SU-DHL-6 (cell line): ENCODE measurements around the gene MMP19.

Source experiments
- H2AFZ ChIP-seq: fragments of 200-600 bp; sonication (generic); 2 replicates; pipeline ENCODE4 v1.6.1; 2014; ENCODE audit warnings: low read depth, mild to moderate bottlenecking, moderate library complexity, mixed read lengths, antibody characterized with exemption, low read length; ENCODE audit not compliant: severe bottlenecking
- H3F3A ChIP-seq: fragments of 200-600 bp; shearing (Covaris generic); 2 replicates; pipeline ENCODE4 v1.6.0; 2016; ENCODE audit warnings: antibody characterized with exemption, mild to moderate bottlenecking; ENCODE audit not compliant: insufficient read depth
- H3K27ac ChIP-seq: fragments of 200-600 bp; sonication (generic); 2 replicates; pipeline ENCODE4 v1.5.1; 2016; ENCODE audit warnings: low read depth, mild to moderate bottlenecking, low read length, moderate library complexity, mixed read lengths
- H3K27me3 ChIP-seq: fragments of 200-600 bp; sonication (generic), shearing (Covaris generic); 2 replicates; pipeline ENCODE4 v1.6.0; 2014; ENCODE audit warnings: mild to moderate bottlenecking, low read length
- H3K36me3 ChIP-seq: fragments of 200-600 bp; sonication (generic); 2 replicates; pipeline ENCODE4 v1.6.1; 2014; ENCODE audit warnings: mild to moderate bottlenecking, low read length, mixed read lengths
- H3K4me2 ChIP-seq: fragments of 300-600, 200-600 bp; shearing (Covaris generic), sonication (generic); 2 replicates; pipeline ENCODE4 v1.6.0; 2014; ENCODE audit warnings: low read length, low read depth, mild to moderate bottlenecking; ENCODE audit not compliant: poor library complexity, severe bottlenecking
- H3K4me3 ChIP-seq: fragments of 200-600 bp; sonication (generic); 2 replicates; pipeline ENCODE4 v1.5.1; 2014; ENCODE audit warnings: antibody characterized with exemption, low read length, mild to moderate bottlenecking, mixed read lengths; ENCODE audit not compliant: insufficient read depth, poor library complexity, severe bottlenecking
- H3K79me2 ChIP-seq: fragments of 200-600 bp; sonication (generic); 2 replicates; pipeline ENCODE4 v1.6.1; 2014; ENCODE audit warnings: mild to moderate bottlenecking, low read length, moderate library complexity; ENCODE audit not compliant: insufficient read depth
- H3K9ac ChIP-seq: fragments of 200-600 bp; sonication (generic); 2 replicates; pipeline ENCODE4 v1.7.0; 2014; ENCODE audit warnings: mild to moderate bottlenecking, low read length
- H3K9me2 ChIP-seq: fragments of 200-600 bp; sonication (generic); replicated peaks from 2 replicates; pipeline ENCODE4 v1.6.1; 2014; ENCODE audit warnings: low read length; ENCODE audit not compliant: insufficient read depth
- H3K9me3 ChIP-seq: fragments of 200-600 bp; sonication (generic); 2 replicates; pipeline ENCODE4 v1.6.1; 2014; ENCODE audit warnings: low read length, mixed read lengths; ENCODE audit not compliant: insufficient read depth
- H4K20me1 ChIP-seq: fragments of 200-600 bp; sonication (generic); 2 replicates; pipeline ENCODE4 v1.6.1; 2014; ENCODE audit warnings: low read depth, mild to moderate bottlenecking, antibody characterized with exemption, low read length, moderate library complexity, mixed read lengths
- CTCF ChIP-seq: fragments of 200-600 bp; sonication (generic); IDR thresholded peaks from one replicate; pipeline ENCODE4 v1.5.1; 2017; ENCODE audit warnings: antibody characterized with exemption, mild to moderate bottlenecking, low read length, moderate library complexity; ENCODE audit not compliant: insufficient read depth, poor library complexity, severe bottlenecking
- EZH2phosphoT487 ChIP-seq: fragments of 200-600 bp; sonication (generic), shearing (Covaris generic); conservative IDR thresholded peaks from 2 replicates; pipeline ENCODE4 v1.6.1; 2018; ENCODE audit warnings: mild to moderate bottlenecking, antibody characterized with exemption, low read length, moderate library complexity, mixed read lengths

MMP19 gene

GRCh38 chr12:55850401-55850800 is 7.7 kb upstream of the MMP19 start:
- H3K79me2 ChIP-seq = no peaks in the 10 kb centered on the region
- no peak for TF ChIP-seq CTCF
- no peak for TF ChIP-seq EZH2phosphoT487
- H3K4me3 ChIP-seq = no peak overlapping the region
- no peaks in the 10 kb centered on the region for H3F3A ChIP-seq
- H3K36me3 ChIP-seq = no peaks in the 10 kb centered on the region
- H3K4me2 ChIP-seq = no peak overlapping the region
- H2AFZ ChIP-seq = no peak overlapping the region
- H3K27me3 ChIP-seq = peaks cover 4% of the 10 kb centered on the region; the same call in 1 of the 2 replicates
- no peaks in the 10 kb centered on the region for H3K9me2 ChIP-seq
- no peaks in the 10 kb centered on the region for H3K9me3 ChIP-seq
- H4K20me1 ChIP-seq = no peaks in the 10 kb centered on the region
- no peak overlapping the region for H3K27ac ChIP-seq
- H3K9ac ChIP-seq = no peak overlapping the region

DNA sequence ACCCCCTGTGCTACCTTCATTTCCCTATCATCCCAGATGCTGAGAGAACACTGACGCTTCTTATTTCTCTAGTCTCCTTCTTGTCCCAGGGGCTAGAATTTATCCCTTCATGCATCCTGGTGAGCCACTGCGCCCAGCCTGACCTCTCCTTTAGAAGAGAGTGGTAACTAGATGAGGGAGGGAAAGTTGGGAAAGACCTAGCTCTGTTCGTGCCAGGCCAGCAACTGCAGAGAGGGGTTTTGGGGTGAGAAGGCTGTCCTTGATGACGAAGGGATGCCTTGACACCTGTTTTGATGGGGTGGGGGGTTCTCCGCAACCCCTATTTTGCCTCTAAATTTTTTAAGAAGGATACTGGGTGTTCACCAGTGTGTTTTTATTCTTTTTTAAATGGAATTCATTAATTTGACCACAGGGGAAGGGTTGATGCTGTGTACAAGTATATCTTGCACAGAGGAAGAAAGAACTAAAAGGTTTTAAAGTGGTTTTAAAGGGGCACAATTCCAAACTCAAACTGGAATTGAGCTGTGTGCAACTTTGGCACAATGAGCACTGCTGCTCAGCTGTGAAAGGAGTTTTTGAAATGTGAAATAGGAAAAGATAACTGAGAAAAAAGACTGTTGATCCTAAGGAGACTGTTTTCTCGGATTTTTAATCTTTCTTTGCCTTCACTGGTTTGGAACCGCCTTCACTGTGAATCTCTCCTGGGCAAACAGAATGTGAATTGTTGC is 7.0 kb upstream of the MMP19 start:
- Histone ChIP-seq H4K20me1 (no peaks in the 10 kb centered on the region), H3K9me3 (no peaks in the 10 kb centered on the region), H3K36me3 (no peaks in the 10 kb centered on the region), H3K27ac (no peak overlapping the region), H3K4me3 (no peak overlapping the region), H3K27me3 (peaks cover 4% of the 10 kb centered on the region; the same call in 1 of the 2 replicates), H3K9me2 (no peaks in the 10 kb centered on the region), H3K4me2 (no peak overlapping the region), H3F3A (no peaks in the 10 kb centered on the region), H3K79me2 (no peaks in the 10 kb centered on the region), H2AFZ (no peak overlapping the region), H3K9ac (no peak overlapping the region)
- no peak for TF ChIP-seq EZH2phosphoT487
- TF ChIP-seq CTCF = no peak

GRCh38 chr12:55847603-55848291 is 5.0 kb upstream of the MMP19 start:
- no peak overlapping the region for H3K27ac ChIP-seq
- H3K79me2 ChIP-seq = no peaks in the 10 kb centered on the region
- no peak overlapping the region for H2AFZ ChIP-seq
- no peak overlapping the region for H3K9ac ChIP-seq
- H3K27me3 ChIP-seq = no peaks in the 10 kb centered on the region; the same call in 1 of the 2 replicates
- TF ChIP-seq EZH2phosphoT487 (no peak), CTCF (no peak)
- H3K9me3 ChIP-seq = no peaks in the 10 kb centered on the region
- H3K9me2 ChIP-seq = no peaks in the 10 kb centered on the region
- no peaks in the 10 kb centered on the region for H3F3A ChIP-seq
- no peaks in the 10 kb centered on the region for H4K20me1 ChIP-seq
- H3K36me3 ChIP-seq = no peaks in the 10 kb centered on the region
- H3K4me3 ChIP-seq = no peak overlapping the region
- H3K4me2 ChIP-seq = no peak overlapping the region
